Brain microvascular endothelial cell (primary cell): ENCODE data around the gene ADGRG6.

ENCODE experiments used
- DNase-seq: peaks from one replicate; pipeline ENCODE4 v3.0.0-alpha.2; 2020
- H3K27ac ChIP-seq: fragments of 250-450 bp; sonication (Bioruptor Pico); 2 replicates; pipeline ENCODE4 v1.5.1; 2020; ENCODE audit warnings: mild to moderate bottlenecking, moderate library complexity
- H3K27me3 ChIP-seq: fragments of 250-450 bp; sonication (Bioruptor Pico); replicated peaks from 2 replicates; pipeline ENCODE4 v1.5.1; 2020; ENCODE audit warnings: mild to moderate bottlenecking
- H3K36me3 ChIP-seq: fragments of 250-450 bp; sonication (Bioruptor Pico); replicated peaks from 2 replicates; pipeline ENCODE4 v1.5.1; 2020; ENCODE audit warnings: mild to moderate bottlenecking
- H3K4me3 ChIP-seq: 2 replicates; pipeline ENCODE4 v1.5.1; 2011; ENCODE audit warnings: low read depth, mild to moderate bottlenecking, control low read depth, low read length, moderate library complexity
- CTCF ChIP-seq: IDR thresholded peaks from 2 replicates; pipeline ENCODE4 v1.5.1; 2011; ENCODE audit warnings: low read depth, mild to moderate bottlenecking, moderate library complexity, low read length, control low read depth, inconsistent platforms; ENCODE audit errors: missing control alignments
- in situ Hi-C: cut with HindIII; loops from 2 replicates; pipeline ENCODE4 v1.10.0; 2017; ENCODE audit warnings: low sequenced_read_pairs, low pct_ligation_motif_present

The ADGRG6 gene

GRCh38 chr6:142285235-142286087 lies 16.3 kb upstream of the ADGRG6 start:
- TF ChIP-seq CTCF, result no peak
- Histone ChIP-seq H3K27me3 (no peaks in the 10 kb centered on the region), H3K4me3 (no peak overlapping the region), H3K27ac (no peak overlapping the region), H3K36me3 (no peaks in the 10 kb centered on the region)
- in situ Hi-C loops, result no loop called here
- DNase-seq, result no peak

- no peak for TF ChIP-seq CTCF
- H3K27ac ChIP-seq, result no peak overlapping the region
- H3K36me3 ChIP-seq, result no peaks in the 10 kb centered on the region
- in situ Hi-C loops, result no loop called here
- no peaks in the 10 kb centered on the region for H3K27me3 ChIP-seq
- no peak overlapping the region for H3K4me3 ChIP-seq
- DNase-seq, result no peak
Measured at GRCh38 chr6:142286088-142286409, 15.8 kb upstream of the ADGRG6 start.

- H3K4me3 ChIP-seq, result no peak overlapping the region
- no peak overlapping the region for H3K27ac ChIP-seq
- no peaks in the 10 kb centered on the region for H3K36me3 ChIP-seq
- in situ Hi-C loops, result no loop called here
- no peak for DNase-seq
- TF ChIP-seq CTCF, result no peak
- no peaks in the 10 kb centered on the region for H3K27me3 ChIP-seq
Measured at GRCh38 chr6:142289687-142290086, 12.1 kb upstream of the ADGRG6 start.

GRCh38 chr6:142290851-142291250 lies 11.0 kb upstream of the ADGRG6 start:
- no peak for DNase-seq
- Histone ChIP-seq H3K27ac (no peak overlapping the region), H3K4me3 (no peak overlapping the region), H3K36me3 (no peaks in the 10 kb centered on the region), H3K27me3 (no peaks in the 10 kb centered on the region)
- TF ChIP-seq CTCF, result no peak
- in situ Hi-C loops, result no loop called here

- no peak overlapping the region for H3K4me3 ChIP-seq
- TF ChIP-seq CTCF, result no peak
- H3K36me3 ChIP-seq, result no peaks in the 10 kb centered on the region
- H3K27ac ChIP-seq, result no peak overlapping the region
- H3K27me3 ChIP-seq, result no peaks in the 10 kb centered on the region
- in situ Hi-C loops, result no loop called here
- no peak for DNase-seq
Measured at GRCh38 chr6:142291512-142291911, 10.3 kb upstream of the ADGRG6 start.
